Adrenal gland (tissue), 12 donors: ENCODE results near the gene SRPK2. TPM values are rescaled to one million over a fixed set of nuclear protein-coding genes. Genes with fewer than 3 reads are reported as not detected.
"Not testable (repeated sequence)": the region's sequence is repeated elsewhere in the genome, so short reads cannot be mapped to it uniquely, and the experiment has no call there.

Experiments used
- DNase-seq, 7 donors: peaks; one replicate each; pipeline ENCODE4 v3.0.0-alpha.2; 2019 to 2020
- H3K27ac ChIP-seq, 5 donors: fragments of 200-600 bp; sonication (generic) in 4 of 5; 1 replicate in 3 of 5; 2 replicates in 2 of 5; pipeline versions ENCODE4 v1.5.1 to v1.8.0; 2016 to 2020; ENCODE audit warnings: mild to moderate bottlenecking in 1 of 5
- H3K27me3 ChIP-seq: fragments of 200-600 bp; 2 replicates; pipeline ENCODE4 v1.8.0; 2021
- H3K36me3 ChIP-seq, 2 donors: fragments of 200-600 bp; replicated peaks in 1 of 2; 1 replicate in 1 of 2; 2 replicates in 1 of 2; pipeline versions ENCODE4 v1.5.1 to v1.8.0; 2018 to 2022
- H3K4me1 ChIP-seq, 2 donors: fragments of 200-600 bp; replicated peaks in 1 of 2; 1 replicate in 1 of 2; 2 replicates in 1 of 2; pipeline versions ENCODE4 v1.5.1 to v1.8.0; 2018 to 2021
- H3K4me3 ChIP-seq, 4 donors: fragments of 200-600 bp; sonication (generic) in 3 of 4; one replicate each; pipeline ENCODE4 v1.5.1; 2016 to 2018
- H3K9me3 ChIP-seq, 3 donors: fragments of 200-600 bp; sonication (generic) in 1 of 3; replicated peaks in 1 of 3; 1 replicate in 2 of 3; 2 replicates in 1 of 3; pipeline versions ENCODE4 v1.5.1 to v1.8.0; 2016 to 2021
- POLR2A ChIP-seq, 2 donors: fragments of 450-650 bp; IDR thresholded peaks; one replicate each; pipeline ENCODE4 v1.6.1; 2017; ENCODE audit warnings: antibody characterized with exemption in 2 of 2, mild to moderate bottlenecking in 2 of 2, moderate library complexity in 1 of 2
- WGBS, 4 donors: extraction: QIAGEN DNeasy Blood & Tissue Kit in 2 of 4; methylation state at CpG; one replicate each; pipeline versions ENCODE4 v1.1.5 to v1.1.7; 2013 to 2017; 5-methylcytosine and 5-hydroxymethylcytosine counted together
- intact Hi-C, 2 donors: fragments of 100-400 bp; cut with DNase I; formaldehyde crosslinking; loops; one replicate each; pipeline versions ENCODE4 v1.14.1 to v1.15.0; 2022 to 2023
- polyA plus RNA-seq, 3 donors: library from polyadenylated mRNA; stranded (reverse); fragments of 200-250 nt in 2 of 3; fragments of 350-450 nt in 1 of 3; fragmentation: Illumina TruSeq in 1 of 3; extraction: RNeasy Lipid Tissue Mini Kit (QIAGEN cat#74804) in 1 of 3; gene quantifications; one replicate each; pipeline ENCODE4 v1.2.3, GENCODE V29; 2013 to 2014
- total RNA-seq, 9 donors: library from RNA; depleted of rRNA in 4 of 9; stranded (reverse); fragments of >200 nt in 4 of 9; fragments of 120-200 nt in 1 of 9; fragmentation: NEBNext Ultra II Directional in 1 of 9; extraction: Animal tissue kit (Norgen Biotek cat#: 25700) in 1 of 9; gene quantifications; one replicate each; pipeline versions ENCODE4 v1.1.0 to v1.2.4, GENCODE V29; 2013 to 2023
- TF ChIP-seq, protein P1 (sequence below), 6 experiments: fragments of 450-650 bp in 4 of 6; fragments of 200-600 bp in 2 of 6; sonication (generic) in 1 of 6; IDR thresholded peaks; 1 replicate in 5 of 6; 2 replicates in 1 of 6; pipeline versions ENCODE4 v1.5.1 to v1.8.0; 2016 to 2021; ENCODE audit warnings: antibody characterized with exemption in 6 of 6, mild to moderate bottlenecking in 2 of 6, moderate library complexity in 1 of 6
- donor health status: healthy with polysubstance abuse.
- donor health status: Bipolar disorder and iron deficiency.
- donor health status: DM: yes; HTN: yes; CAD: no.
- donor health status: DM: no; HTN: no; CAD: no.
- donor health status: DM: no; HTN: no; CAD: no.
- donor health status: DM: yes; HTN: yes; CAD: no.

Gene SRPK2
- total and polyA plus RNA-seq, 12 donors, result 7.3 to 64.7 (median 36.6) TPM

DNA sequence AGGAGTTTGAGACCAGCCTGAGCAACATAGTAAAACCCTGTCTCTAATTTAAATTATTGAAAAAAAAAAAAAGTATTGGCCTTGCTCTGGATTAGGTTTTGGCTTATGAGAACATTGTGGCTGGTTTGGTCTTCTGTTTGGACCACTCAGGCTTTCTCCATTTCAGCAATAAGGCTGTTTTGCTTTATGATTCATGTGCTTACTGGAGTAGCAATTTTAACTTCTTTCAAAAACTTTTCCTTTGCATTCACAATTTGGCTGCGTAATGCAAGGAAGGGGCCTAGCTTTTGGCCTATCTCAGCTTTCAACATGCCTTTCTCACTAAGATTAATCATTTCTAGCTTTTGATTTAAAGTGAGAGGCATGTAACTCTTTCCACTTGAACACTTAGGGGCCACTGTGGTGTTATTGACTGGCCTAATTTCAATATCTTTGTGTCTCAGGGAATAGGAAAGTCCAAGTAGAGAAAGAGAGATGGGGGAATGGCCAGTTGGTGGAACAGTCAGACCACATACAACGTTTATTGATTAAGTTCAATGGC lies 38.0 kb upstream of the SRPK2 start:
- Histone ChIP-seq H3K4me1 (no peaks in the 10 kb centered on the region), H3K36me3 (no peaks in the 10 kb centered on the region), H3K4me3 (no peak overlapping the region), H3K9me3 (no peaks in the 10 kb centered on the region), H3K27ac (no peak overlapping the region), H3K27me3 (no peaks in the 10 kb centered on the region)
- intact Hi-C loops, result no loop called here
- WGBS, 4 donors, result 74 to 91% (median 79%) methylated on average over 2 of the region's 2 CpGs
- DNase-seq, result no peak
- TF ChIP-seq POLR2A (IDR thresholded peaks at IDR 0.05), result no peak
- TF ChIP-seq, protein P1, sequence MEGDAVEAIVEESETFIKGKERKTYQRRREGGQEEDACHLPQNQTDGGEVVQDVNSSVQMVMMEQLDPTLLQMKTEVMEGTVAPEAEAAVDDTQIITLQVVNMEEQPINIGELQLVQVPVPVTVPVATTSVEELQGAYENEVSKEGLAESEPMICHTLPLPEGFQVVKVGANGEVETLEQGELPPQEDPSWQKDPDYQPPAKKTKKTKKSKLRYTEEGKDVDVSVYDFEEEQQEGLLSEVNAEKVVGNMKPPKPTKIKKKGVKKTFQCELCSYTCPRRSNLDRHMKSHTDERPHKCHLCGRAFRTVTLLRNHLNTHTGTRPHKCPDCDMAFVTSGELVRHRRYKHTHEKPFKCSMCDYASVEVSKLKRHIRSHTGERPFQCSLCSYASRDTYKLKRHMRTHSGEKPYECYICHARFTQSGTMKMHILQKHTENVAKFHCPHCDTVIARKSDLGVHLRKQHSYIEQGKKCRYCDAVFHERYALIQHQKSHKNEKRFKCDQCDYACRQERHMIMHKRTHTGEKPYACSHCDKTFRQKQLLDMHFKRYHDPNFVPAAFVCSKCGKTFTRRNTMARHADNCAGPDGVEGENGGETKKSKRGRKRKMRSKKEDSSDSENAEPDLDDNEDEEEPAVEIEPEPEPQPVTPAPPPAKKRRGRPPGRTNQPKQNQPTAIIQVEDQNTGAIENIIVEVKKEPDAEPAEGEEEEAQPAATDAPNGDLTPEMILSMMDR (IDR thresholded peaks at IDR 0.05), result no peak

DNA sequence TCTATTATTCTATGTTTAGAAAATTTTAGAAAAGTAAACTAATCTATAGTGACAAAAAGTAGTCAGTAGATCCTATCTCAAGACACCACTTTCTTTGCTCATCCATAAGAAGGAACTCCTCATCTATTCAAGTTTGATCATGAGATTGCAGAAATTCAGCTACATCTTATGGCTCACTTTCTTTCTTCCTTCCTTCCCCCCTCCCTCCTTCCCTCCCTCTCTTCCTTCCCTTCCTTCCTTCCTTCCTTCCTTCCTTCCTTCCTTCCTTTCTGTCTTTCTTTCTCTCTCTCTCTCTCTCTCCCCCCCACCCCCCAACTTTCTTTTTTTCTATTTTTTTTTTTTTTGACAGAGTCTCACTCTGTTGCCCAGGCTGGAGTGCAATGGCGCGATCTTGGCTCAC lies 35.3 kb upstream of the SRPK2 start:
- DNase-seq, result no peak
- Histone ChIP-seq H3K36me3 (no peaks in the 10 kb centered on the region), H3K4me3 (no peak overlapping the region), H3K27ac (no peak overlapping the region), H3K4me1 (no peaks in the 10 kb centered on the region), H3K9me3 (no peaks in the 10 kb centered on the region), H3K27me3 (no peaks in the 10 kb centered on the region)
- TF ChIP-seq, protein P1 (IDR thresholded peaks at IDR 0.05), result no peak
- TF ChIP-seq POLR2A (IDR thresholded peaks at IDR 0.05), result no peak
- WGBS, 4 donors, result 93 to 100% (median 99%) methylated on average over 1 to 2 of the region's 2 CpGs
- intact Hi-C loops, result no loop called here

DNA sequence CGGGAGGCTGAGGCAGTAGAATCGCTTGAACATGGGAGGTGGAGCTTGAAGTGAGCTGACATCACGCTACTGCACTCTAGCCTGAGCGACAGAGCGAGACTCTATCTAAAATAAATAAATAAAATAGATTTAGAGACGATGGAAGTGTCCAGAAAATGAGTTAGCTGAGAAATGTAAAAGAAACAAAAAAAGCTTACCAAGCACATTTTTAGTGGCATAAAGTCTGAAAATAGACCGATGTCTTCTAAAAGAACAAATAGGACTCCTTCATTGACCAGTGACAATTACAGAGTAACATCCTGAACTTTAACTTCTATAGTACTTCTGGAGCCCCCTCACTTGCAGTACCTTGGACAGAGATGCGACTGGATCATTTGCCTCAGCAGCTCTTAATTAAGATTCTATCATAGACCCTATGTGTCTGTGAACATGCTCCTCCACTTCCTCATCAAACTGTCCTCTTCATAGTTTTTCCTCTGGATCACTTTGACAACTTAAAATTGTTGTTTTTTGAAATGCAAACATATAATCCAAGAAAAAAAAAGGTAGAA lies 25.2 kb upstream of the SRPK2 start:
- Histone ChIP-seq H3K27me3 (no peaks in the 10 kb centered on the region), H3K9me3 (no peaks in the 10 kb centered on the region), H3K36me3 (no peaks in the 10 kb centered on the region), H3K4me3 (no peak overlapping the region), H3K4me1 (no peaks in the 10 kb centered on the region), H3K27ac (no peak overlapping the region)
- TF ChIP-seq, protein P1 (IDR thresholded peaks at IDR 0.05), result no peak
- TF ChIP-seq POLR2A (IDR thresholded peaks at IDR 0.05), result no peak
- no peak for DNase-seq
- 73 to 81% (median 75%) methylated on average over 8 of the region's 8 CpGs for WGBS, 4 donors
- intact Hi-C loops, result no loop called here

DNA sequence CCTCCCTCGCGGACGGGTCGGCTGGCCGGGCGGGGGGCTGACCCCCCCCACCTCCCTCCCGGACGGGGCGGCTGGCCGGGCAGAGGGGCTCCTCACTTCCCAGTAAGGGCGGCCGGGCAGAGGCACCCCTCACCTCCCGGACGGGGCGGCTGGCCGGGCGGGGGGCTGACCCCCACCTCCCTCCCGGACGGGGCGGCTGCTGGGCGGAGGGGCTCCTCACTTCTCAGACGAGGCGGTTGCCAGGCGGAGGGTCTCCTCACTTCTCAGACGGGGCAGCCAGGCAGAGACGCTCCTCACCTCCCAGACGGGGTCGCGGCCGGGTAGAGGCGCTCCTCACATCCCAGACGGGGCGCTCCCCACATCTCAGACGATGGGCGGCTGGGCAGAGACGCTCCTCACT lies 22.1 kb upstream of the SRPK2 start:
- H3K9me3 ChIP-seq, H3K27me3 ChIP-seq, intact Hi-C loops, H3K27ac ChIP-seq, H3K4me3 ChIP-seq, H3K36me3 ChIP-seq, DNase-seq, H3K4me1 ChIP-seq: not testable (repeated sequence)
- WGBS, 4 donors, result 97% methylated on average over 25 to 35 of the region's 36 CpGs; no CpG with 5 or more reads in 2 of the 4 donors

DNA sequence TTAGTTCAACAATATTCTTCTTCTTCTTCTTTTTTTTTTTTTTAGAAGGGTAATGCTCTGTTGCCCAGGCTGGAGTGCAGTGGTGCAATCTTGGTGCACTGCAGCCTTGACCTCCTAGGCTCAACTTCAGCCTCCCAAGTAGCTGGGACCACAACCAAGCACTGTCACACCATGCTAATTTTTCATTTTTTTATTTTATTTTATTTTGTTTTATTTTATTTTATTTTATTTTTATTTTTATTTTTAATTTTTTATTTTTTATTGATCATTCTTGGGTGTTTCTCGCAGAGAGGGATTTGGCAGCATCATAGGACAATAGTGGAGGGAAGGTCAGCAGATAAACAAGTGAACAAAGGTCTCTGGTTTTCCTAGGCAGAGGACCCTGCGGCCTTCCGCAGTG lies 21.1 kb upstream of the SRPK2 start:
- not testable (repeated sequence) for H3K4me3 ChIP-seq, H3K27me3 ChIP-seq, H3K9me3 ChIP-seq, H3K4me1 ChIP-seq, H3K27ac ChIP-seq, H3K36me3 ChIP-seq
- DNase-seq, result peak in 1 of 7 donors; percentile 3
- WGBS, 4 donors, result 73 to 84% (median 80%) methylated on average over 1 to 3 of the region's 3 CpGs
- intact Hi-C loops, result loop anchor here (10.0 kb wide), 2 partner anchors 65 to 75 kb away; no protein-coding TSS in a partner anchor
